GM18508 (cell line): Measurements from ENCODE around the gene GPBP1L1.

Experiments
- ATAC-seq: cut with Tn5 transposase; IDR thresholded peaks from one replicate; pipeline ENCODE4 v1.9.1; 2021; ENCODE audit warnings: moderate number of reproducible peaks; ENCODE audit not compliant: insufficient read depth, unreplicated experiment

The GPBP1L1 gene

DNA sequence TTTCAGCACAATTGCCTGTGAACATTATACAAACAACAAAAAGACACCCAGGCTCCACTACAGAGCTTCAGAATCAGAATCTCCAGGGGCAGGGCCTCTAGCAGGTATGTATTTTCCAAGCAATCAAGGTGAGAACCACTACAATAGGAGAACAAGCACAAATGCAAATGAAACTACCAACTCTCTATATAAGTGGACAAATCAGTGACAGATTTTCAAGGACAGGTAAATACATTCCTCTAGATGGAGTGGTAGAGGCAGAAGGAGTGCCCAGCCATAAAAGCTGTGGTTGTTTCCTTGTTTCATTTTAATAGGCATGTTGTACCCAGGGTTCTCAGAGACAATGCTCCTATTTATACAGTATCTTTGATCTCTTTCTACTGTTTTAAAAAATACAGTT lies 42.4 kb downstream of the GPBP1L1 start:
- no peak for ATAC-seq

DNA sequence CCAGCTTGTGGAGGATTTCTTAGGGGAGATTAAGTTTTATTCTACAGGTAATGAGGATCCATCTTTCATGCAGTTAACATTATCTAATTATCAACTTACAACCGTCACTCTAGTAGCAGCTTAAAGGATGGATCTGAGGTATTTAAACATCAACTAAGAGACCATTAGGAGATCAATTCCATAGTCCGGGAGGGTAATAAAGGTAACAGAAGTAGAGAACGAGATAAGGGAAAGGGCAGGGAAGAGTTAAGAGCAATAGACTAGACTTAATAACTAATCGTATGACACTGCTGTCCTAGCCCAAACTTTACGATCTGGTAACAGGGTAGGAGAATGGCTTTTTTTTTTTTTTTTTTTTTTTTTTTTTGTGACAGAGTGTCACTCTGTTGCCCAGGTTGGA lies 43.0 kb downstream of the GPBP1L1 start:
- ATAC-seq = no peak

DNA sequence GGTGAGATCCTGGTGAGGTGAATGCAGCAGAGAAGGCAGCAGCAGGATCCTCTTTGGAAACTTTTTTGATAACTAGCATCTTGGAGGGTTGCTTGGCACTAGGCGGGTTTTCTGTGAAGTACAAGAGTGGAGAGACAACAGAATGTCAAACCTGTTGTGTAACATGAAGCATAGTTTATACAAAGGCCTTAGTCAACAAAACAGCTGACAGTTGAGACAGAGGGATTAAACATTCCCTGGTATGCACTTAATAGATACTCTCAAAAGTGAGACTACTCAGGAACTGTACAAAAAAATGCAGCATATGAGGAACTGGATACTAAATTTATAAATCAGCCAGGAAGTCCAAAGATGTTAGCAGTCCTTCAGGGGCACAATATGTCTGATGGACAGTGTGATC lies 46.0 kb downstream of the GPBP1L1 start:
- ATAC-seq = no peak

DNA sequence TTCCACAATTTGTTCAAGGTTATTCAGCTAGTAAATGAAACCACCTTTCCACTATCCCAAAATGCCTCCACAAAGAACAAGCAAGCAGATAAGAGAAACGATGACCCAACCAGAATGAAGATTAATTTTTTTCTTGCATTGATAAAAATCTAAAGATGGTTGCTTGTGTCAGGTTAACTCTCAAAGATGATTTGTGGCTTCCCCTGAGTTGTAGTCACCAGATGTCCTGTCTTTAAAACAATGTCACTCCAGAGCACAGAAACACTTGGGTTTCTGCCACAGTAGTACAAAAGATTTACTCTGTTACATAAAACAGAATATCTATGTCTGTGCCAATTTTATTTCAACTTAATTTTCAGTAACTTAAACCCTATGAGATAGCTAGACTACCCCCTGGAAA lies 51.1 kb downstream of the GPBP1L1 start:
- no peak for ATAC-seq

DNA sequence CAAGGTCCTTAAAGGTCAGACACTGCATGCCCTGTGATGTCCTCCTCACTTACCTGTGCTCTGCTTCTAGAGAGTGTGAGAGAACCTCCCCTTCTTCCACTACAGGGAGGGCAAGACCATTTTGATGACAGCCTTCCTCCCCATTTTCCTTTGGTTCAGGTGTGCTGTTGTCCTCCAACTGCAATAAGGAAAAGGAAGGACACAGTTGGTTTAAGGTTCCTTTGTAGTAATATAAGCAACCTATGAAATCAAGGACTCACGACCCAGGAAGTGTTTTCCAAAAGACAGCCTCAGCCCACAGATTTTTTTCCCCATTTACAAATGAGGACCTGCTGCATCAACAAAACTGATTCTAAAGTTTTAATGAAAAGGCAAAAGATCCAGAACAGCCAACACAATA lies 55.9 kb downstream of the GPBP1L1 start:
- ATAC-seq = no peak

DNA sequence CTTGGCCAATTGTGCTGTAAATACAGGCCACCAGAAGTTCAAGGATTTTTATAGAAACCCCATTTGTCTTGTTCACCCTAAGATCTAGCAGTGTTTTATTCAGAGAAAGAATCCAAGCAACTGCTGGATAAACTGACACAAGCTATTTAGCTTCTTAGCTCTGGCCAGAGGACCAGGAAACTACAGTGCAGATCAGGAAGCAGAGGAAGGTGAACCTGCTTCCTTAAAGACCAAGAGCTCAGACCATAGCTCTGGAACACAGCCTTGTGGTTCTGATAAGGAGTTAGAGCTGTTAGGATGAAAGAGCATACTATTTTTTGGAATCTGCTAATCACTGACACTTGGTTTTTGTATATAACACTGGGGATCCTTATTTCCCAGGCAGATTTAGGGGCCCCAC lies 57.3 kb downstream of the GPBP1L1 start:
- no peak for ATAC-seq

DNA sequence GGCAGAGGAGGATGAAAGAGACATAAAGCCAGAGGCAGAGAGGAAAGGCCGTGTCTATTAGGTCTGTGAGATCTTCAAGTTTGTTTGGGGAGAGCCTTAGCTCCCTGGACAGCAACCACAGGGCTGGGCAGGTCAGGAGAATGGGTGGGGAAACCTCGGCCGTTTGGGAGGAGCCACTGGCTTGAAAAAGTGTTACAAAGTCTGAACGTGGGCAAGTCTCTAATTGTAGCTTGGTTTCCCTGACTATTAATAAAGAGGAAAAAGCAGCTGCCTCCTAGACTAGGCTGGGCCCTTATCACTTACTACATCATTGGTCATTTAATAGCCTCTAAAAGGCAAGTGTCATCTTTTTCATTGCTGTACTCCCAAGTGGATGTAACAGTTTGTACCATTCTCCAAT lies 62.4 kb downstream of the GPBP1L1 start, which contains the start of gene CCDC17:
Gene CCDC17, minus strand, starts transcription at position 83 of the 400 bp plus-strand sequence. CDS start 145 bp downstream, outside the sequence.
- ATAC-seq = no peak

DNA sequence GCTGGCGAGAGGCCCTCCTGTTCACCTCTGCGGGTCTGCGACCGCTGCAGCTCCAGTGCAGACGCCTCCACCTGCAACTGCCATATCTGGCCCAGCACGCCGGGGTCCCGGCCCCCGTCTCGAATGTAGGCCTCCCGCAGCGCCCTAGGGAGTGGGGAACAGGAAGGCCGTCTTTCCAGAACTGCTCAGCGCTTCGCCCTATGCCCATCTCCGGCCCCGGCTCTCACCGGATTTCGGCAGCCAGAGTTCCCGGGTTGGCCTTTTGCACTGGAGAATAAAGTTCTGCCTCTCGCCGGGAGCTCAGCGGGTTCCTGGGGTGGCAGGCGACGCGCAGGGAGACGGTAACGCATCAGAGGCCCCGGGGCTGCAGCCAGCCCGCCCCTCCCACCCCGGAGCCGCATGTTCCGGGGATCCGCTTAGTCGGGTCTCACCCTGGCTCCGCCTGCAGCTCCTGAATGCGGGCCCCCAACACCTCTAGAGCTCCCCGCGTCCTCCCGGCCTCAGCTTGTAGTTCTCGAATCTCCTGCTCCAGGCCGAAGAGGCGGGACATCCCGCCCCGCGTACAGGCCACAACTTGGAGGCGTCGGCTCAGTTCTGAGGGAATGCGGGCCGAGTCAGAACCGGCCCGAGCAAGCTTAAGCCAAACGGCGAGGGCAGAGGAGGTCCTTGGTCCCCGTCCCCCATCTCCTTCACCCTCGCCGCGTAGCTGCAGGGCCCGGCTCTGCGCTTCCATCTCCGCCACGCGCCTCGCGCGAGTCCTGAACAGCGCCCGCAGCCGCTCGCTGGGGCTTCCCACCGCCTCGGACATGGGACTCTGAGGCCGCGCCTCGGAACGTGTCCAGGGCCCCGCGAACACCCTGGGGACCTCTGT lies 63.6 kb downstream of the GPBP1L1 start:
- no peak for ATAC-seq

DNA sequence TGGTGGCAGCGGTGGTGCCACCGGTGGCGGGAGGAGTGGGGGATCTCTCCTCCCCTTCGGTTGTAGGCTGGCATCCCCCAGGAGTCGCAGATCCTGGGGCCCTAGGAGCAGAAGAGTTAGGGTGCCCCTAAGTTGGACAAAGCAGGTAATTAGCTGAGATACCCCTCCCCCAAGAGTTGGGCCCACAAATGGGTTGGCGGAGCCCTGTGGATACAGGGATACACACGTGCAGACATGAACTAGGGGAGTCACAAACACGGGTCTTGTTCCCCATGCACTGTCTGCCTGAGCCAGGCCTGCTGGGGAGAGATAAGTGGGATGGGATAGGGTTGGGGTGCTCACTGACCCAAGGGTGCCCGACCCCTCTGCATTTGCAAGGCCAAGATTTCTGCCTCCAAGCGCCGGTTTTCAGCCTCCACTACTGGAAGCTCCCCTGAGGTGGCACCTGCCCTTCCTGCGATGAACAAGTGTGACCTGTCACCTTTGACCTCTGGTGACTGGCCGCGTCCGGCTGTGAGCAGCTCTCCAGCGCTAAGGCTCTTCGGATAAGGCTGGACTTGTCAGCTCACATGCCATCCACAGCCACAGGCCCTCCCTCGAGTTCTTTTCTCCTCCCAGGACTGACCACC lies 64.3 kb downstream of the GPBP1L1 start:
- ATAC-seq = no peak

DNA sequence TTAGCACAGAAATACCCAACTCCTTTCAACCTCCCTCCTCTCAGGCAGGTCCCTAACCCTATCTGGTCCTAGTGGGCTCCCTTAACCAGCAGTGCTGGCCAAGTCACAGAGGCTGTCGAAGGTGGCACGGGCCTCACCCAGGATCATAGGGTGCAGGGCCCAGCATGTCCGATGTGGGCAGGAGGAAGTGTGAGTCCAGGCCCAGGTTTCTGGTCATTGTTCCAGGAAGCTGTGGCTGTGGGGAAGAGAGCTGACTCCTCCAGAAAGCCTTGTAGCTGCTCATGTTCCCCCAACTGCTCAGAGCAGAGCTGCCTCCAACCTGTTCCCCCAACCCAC lies 64.9 kb downstream of the GPBP1L1 start:
- ATAC-seq = no peak

DNA sequence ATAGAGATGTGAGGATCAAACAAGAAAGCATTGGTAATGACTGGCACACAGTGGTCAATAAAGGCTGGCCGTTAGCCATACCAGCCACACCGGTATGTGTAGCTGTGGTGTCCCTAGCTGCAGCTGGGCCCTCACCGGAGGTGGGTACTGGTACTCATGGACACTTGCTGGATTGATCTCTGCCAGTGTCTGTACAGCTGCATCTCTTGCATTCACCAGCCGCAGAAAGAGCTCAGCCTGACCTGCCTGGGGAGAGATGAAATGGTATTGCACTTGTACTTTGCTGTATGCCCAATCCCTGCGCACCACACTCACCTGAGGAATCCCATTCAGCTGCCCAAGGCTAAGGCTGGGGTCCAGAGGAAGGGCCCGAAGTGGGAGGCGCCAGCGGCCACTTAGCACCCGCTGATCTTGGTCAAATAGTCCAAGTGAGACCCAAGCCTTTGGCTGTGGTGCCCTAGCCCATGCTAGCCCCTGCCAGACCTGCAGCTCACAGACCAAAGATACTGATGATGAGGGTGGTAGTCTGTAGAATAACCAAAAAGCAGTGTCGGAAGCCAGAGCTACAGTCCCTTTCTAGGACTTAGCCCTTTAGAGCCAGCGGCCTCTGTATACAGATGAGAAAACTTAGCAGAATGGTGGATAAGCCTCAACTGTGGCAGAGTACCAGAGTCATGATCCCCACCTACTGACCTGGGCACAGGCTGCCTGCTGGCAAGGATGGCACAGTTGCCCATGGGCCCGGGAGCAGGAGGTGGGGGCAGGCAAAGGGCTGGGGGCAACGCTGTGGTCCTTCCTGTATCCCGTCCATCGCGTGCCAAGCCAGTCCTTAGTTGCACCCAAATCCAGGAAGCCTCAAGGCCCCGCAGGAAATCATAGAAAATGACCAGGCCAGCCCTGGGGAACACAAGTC lies 65.5 kb downstream of the GPBP1L1 start:
- ATAC-seq = no peak

DNA sequence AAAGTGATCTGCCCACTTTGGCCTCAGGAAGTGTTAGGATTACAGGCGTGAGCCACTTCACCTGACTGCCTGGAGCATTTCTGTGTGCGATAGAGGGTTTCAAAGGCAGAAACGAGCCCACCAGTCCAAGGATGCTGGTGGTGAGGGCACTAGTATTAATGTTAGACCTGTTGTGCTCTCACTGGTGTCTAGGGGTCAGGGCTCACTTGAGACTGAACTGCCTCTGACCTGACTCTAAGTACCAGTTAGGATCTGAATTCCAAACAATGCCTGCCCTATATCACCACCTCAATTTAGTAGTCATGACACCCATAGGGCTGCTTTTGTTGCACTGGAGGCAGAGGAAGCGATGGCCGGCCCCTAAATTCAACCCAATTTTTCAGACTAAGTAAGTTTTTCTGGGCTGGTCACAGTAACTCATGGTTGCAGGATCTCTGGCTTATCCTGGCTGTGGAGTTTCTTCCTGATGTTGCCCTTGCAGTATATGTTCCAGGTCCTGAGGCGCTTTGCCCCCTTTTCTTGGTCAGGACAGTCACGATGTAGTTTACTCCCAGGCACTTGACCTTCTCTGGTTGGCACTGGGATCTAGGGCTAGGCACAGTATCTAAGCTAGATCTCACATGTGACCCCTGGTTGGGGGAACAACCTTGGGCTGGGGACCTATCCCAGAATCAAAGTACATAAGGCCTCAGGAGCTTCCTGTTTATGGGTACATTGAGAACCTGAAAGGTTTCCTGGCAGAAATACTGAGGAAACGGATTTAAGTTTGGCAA lies 67.0 kb downstream of the GPBP1L1 start:
- ATAC-seq = no peak

DNA sequence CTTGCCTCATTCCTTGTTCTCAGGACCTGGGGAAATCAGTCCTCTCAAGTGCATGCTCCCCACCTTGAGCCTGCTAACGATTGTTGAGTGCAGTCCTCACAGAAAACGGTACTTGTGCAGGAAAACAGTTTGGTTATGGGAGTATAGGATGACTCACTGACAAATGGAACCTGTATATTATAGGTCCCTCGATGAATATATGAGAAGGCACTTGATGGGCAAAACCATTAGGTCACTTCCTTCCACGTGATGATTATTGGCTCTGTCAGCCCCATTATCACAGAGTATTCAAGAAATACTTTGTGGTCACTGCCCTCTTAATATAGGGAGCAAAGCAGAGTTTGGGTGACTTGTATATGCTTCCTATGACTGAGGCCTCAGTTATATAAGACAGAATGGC lies 68.7 kb downstream of the GPBP1L1 start:
- no peak for ATAC-seq

DNA sequence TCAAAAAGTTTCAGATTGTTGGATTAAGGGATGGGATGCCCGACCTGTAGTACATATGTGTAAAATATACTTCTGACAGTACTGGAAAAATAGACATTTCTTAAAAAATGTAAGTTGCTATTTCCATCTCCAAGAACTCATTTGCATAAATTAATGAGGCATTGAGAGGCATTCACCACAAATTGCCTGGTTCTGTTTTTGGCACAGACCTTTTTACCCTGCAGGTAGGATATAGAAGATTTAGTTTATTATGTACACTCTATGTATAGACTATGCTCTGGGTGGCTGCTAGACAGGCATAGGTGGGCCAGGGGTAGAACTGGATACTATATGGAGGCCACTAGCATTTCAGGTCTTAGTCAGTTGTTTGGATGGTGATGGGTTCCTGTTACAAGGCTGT lies 70.4 kb downstream of the GPBP1L1 start:
- ATAC-seq = no peak

DNA sequence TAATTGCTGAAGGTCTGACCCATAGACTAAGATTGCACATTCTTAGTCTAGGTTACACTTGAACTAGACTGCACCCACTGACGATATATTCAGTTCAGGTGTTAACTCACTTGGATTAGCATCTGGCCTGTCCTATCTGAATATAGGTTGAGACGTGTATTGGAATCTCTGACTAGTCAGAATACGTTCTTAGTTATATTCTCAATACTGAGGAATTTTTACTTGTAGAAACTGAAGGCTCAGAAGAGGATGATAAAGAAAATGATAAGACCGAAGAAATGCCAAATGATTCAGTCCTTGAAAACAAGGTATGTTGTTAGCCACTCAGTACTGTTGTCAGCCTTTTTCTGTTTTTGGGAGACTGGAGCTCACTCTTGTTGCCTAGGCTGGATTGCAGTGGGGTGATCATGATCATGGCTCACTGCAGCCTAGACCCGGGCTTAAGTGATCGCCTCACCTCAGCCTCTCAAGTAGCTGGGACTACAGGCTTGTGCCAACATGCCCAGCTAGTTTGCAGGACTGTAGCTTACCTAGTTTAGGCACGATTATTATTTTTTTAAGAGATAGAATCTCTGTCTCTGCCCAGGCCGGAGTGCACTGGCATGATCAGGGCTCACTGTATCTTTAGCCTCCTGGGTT lies 73.3 kb downstream of the GPBP1L1 start:
- no peak for ATAC-seq

DNA sequence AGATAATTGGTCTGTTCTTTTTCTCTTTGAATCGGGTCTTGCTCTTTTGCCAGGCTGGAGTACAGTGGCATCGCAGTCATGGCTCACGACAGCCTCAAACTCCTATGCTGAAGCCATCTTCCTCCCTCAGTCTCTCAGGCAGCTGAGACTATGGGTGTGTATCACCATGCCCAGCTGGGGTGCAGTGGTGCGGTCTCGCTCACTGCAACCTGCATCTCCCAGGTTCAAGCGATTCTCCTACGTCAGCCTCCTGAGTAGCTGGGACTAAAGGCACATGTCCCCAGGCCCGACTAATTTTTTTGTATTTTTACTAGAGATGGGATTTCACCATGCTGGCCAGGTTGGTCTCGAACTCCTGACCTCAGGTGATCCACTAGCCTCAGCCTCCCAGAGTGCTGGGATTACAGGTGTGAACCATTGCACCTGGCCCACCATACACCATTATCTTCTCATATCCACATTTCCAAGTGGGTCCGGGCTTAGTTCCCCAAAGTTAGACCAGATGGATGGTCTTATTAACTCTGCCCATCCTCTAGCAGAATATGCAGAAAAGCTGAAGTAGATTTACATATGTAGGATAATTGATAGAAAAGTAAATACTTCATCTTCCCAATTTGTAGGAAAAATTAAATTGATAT lies 75.6 kb downstream of the GPBP1L1 start:
- ATAC-seq = no peak

DNA sequence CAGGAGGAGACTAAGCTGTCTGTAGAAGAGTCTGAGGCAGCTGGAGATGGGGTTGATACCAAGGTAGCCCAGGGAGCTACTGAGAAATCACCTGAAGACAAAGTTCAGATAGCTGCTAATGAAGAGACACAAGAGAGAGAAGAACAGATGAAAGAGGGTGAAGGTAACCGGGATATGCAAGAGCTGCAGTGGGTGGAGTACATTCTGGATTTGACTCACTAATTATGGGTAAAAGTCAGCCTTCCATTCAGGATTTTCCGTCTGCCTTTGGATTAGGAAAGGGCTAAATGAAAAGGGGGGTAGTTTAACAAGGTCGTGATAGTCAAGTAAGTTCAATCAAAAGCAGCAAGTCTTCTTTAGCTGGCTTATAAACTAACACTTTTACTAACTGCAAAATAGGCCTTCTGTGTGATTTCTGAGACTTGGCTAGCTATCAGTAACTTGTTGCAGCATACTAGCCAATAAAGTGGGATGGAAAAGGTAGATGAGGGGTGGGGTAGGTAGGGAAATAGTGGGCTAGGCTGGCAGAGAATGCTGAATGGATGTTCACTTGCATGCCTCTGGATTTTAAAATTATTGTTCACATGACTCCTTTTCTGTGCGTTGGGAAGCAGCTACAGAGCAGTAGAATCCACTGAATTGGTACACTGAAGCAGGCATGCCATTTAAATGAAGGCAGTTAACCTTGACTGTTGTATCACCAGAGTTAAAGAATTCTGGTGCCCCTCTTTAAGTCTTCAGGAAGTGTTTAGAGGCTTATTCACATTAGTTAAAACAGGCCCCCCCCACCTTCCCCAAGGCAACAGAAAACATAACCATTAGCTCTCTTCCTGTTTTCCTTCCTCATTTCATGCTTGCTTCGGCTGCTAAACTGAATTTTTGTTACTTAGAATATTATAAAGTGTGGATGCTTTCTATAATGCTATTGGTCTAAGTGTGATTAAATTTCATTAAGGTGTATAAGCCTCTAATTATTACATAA lies 77.9 kb downstream of the GPBP1L1 start:
- ATAC-seq = no peak

DNA sequence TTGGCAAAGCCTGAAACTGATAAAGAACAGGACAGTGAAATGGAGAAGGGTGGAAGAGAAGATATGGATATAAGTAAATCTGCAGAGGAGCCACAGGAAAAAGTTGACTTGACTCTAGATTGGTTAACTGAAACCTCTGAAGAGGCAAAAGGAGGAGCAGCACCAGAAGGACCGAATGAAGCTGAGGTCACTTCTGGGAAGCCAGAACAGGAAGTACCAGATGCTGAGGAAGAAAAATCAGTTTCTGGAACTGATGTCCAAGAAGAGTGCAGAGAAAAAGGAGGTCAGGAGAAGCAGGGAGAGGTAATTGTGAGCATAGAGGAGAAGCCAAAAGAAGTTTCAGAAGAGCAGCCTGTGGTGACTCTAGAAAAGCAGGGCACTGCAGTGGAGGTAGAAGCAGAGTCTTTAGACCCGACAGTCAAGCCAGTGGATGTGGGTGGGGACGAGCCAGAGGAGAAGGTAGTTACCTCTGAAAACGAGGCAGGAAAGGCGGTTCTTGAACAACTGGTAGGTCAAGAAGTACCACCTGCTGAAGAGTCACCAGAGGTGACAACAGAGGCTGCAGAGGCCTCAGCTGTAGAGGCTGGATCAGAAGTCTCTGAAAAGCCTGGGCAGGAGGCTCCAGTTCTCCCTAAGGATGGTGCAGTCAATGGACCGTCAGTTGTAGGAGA lies 78.8 kb downstream of the GPBP1L1 start:
- ATAC-seq = no peak
